ENCODE measurements around the gene GEMIN7.

Gene GEMIN7

GRCh38 chr19:45100201-45100600 lies 21.1 kb downstream of the GEMIN7 start:
- no peaks in the 10 kb centered on the region for H3F3A ChIP-seq (ENCODE audit: insufficient read depth)
- H3K9ac ChIP-seq (ENCODE audit: low read length): no peak overlapping the region
- no peak overlapping the region for H3K4me2 ChIP-seq (ENCODE audit: low read depth, low read length, poor library complexity, severe bottlenecking)
- no peak for TF ChIP-seq EZH2phosphoT487 (conservative IDR thresholded peaks at IDR 0.05; ENCODE audit: low read length)
- TF ChIP-seq, protein P1, sequence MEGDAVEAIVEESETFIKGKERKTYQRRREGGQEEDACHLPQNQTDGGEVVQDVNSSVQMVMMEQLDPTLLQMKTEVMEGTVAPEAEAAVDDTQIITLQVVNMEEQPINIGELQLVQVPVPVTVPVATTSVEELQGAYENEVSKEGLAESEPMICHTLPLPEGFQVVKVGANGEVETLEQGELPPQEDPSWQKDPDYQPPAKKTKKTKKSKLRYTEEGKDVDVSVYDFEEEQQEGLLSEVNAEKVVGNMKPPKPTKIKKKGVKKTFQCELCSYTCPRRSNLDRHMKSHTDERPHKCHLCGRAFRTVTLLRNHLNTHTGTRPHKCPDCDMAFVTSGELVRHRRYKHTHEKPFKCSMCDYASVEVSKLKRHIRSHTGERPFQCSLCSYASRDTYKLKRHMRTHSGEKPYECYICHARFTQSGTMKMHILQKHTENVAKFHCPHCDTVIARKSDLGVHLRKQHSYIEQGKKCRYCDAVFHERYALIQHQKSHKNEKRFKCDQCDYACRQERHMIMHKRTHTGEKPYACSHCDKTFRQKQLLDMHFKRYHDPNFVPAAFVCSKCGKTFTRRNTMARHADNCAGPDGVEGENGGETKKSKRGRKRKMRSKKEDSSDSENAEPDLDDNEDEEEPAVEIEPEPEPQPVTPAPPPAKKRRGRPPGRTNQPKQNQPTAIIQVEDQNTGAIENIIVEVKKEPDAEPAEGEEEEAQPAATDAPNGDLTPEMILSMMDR (IDR thresholded peaks at IDR 0.05; ENCODE audit: insufficient read depth, low read length, poor library complexity, severe bottlenecking): no peak
- no peak overlapping the region for H3K27ac ChIP-seq (ENCODE audit: low read depth, low read length)
- no peaks in the 10 kb centered on the region for H3K27me3 ChIP-seq (ENCODE audit: low read length)
- no peaks in the 10 kb centered on the region; the same call in 1 of the 2 replicates for H4K20me1 ChIP-seq (ENCODE audit: low read depth, low read length)
- H3K4me3 ChIP-seq (ENCODE audit: insufficient read depth, low read length, poor library complexity, severe bottlenecking): no peak overlapping the region
- H3K36me3 ChIP-seq (ENCODE audit: low read length): no peaks in the 10 kb centered on the region
- H2AFZ ChIP-seq (ENCODE audit: low read depth, low read length, severe bottlenecking): no peak overlapping the region
- H3K9me2 ChIP-seq (replicated peaks; ENCODE audit: insufficient read depth, low read length): no peaks in the 10 kb centered on the region
- H3K79me2 ChIP-seq (ENCODE audit: insufficient read depth, low read length): peaks cover 97% of the 10 kb centered on the region
- H3K9me3 ChIP-seq (ENCODE audit: insufficient read depth, low read length): no peaks in the 10 kb centered on the region

DNA sequence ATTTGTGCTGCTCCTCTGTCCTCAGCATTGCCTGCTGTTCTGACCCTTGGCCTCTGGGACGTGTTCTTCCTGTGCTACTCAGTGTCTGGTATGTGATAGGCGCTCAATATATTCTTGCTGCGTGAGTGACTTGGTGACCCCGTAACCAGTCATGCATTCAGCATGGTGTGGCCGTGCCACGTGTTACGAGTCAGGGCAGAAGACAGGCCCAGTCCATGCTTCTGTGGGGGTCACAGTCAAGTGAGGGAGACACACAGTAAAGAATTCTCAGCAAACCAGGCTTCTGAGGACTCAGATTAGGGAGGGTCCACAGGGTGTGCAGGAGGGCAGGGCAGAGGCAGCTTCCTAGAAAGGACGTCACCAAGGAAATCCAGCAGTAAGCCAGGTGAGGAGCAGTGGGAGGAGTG lies 21.8 kb downstream of the GEMIN7 start:
- H2AFZ ChIP-seq (ENCODE audit: low read depth, low read length, severe bottlenecking): no peak overlapping the region
- no peaks in the 10 kb centered on the region for H3K27me3 ChIP-seq (ENCODE audit: low read length)
- no peaks in the 10 kb centered on the region for H3K36me3 ChIP-seq (ENCODE audit: low read length)
- H3K9me3 ChIP-seq (ENCODE audit: insufficient read depth, low read length): no peaks in the 10 kb centered on the region
- no peaks in the 10 kb centered on the region for H3K9me2 ChIP-seq (replicated peaks; ENCODE audit: insufficient read depth, low read length)
- no peak overlapping the region for H3K4me3 ChIP-seq (ENCODE audit: insufficient read depth, low read length, poor library complexity, severe bottlenecking)
- H3K9ac ChIP-seq (ENCODE audit: low read length): no peak overlapping the region
- no peaks in the 10 kb centered on the region for H3F3A ChIP-seq (ENCODE audit: insufficient read depth)
- TF ChIP-seq, protein P1 (IDR thresholded peaks at IDR 0.05; ENCODE audit: insufficient read depth, low read length, poor library complexity, severe bottlenecking): no peak
- TF ChIP-seq EZH2phosphoT487 (conservative IDR thresholded peaks at IDR 0.05; ENCODE audit: low read length): no peak
- no peak overlapping the region for H3K4me2 ChIP-seq (ENCODE audit: low read depth, low read length, poor library complexity, severe bottlenecking)
- no peaks in the 10 kb centered on the region; the same call in 1 of the 2 replicates for H4K20me1 ChIP-seq (ENCODE audit: low read depth, low read length)
- H3K27ac ChIP-seq (ENCODE audit: low read depth, low read length): no peak overlapping the region
- H3K79me2 ChIP-seq (ENCODE audit: insufficient read depth, low read length): peaks cover 97% of the 10 kb centered on the region

DNA sequence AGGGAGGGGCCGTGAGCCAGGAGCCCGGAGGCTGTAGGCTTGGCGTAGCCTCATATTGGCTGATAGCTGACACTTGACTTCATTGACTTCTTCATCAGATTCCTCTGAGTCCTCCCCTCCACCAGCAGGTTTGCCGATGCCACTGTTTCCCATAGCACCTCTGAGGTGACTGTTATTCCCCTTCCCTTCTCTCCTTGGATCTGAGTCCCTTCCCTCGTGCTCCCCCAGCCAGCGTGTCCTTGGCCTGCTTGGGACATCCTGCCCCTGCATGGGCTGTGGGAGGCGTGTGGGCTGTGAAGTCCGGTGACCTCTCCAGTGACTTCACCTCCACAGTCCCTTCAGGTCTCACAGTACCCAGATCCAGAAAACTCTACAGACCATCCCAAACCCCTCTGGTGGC lies 22.7 kb downstream of the GEMIN7 start:
- Histone ChIP-seq H3K4me2 (ENCODE audit: low read depth, low read length, poor library complexity, severe bottlenecking) (no peak overlapping the region), H3K27me3 (ENCODE audit: low read length) (no peaks in the 10 kb centered on the region), H3K9me3 (ENCODE audit: insufficient read depth, low read length) (no peaks in the 10 kb centered on the region), H3K36me3 (ENCODE audit: low read length) (no peaks in the 10 kb centered on the region), H3K9me2 (replicated peaks; ENCODE audit: insufficient read depth, low read length) (no peaks in the 10 kb centered on the region), H3K79me2 (ENCODE audit: insufficient read depth, low read length) (peaks cover 90% of the 10 kb centered on the region), H3K9ac (ENCODE audit: low read length) (no peak overlapping the region), H2AFZ (ENCODE audit: low read depth, low read length, severe bottlenecking) (no peak overlapping the region), H3F3A (ENCODE audit: insufficient read depth) (no peaks in the 10 kb centered on the region), H4K20me1 (ENCODE audit: low read depth, low read length) (no peaks in the 10 kb centered on the region; the same call in 1 of the 2 replicates), H3K27ac (ENCODE audit: low read depth, low read length) (no peak overlapping the region), H3K4me3 (ENCODE audit: insufficient read depth, low read length, poor library complexity, severe bottlenecking) (no peak overlapping the region)
- TF ChIP-seq, protein P1 (IDR thresholded peaks at IDR 0.05; ENCODE audit: insufficient read depth, low read length, poor library complexity, severe bottlenecking): no peak
- TF ChIP-seq EZH2phosphoT487 (conservative IDR thresholded peaks at IDR 0.05; ENCODE audit: low read length): no peak

Data from SU-DHL-6 (cell line).